Stimulated activated CD4-positive, alpha-beta T cell treated with anti-CD3 and anti-CD28 coated beads, Interleukin-12 subunit alpha, Interleukin-12 subunit beta, amount 100 ng/mL, for 48 hours (primary cell): ENCODE data around the gene SIAH2.

ENCODE experiments used
- DNase-seq, 3 donors: peaks; one replicate each; pipeline ENCODE4 v3.0.0-alpha.2; 2020; ENCODE audit warnings: low read depth in 2 of 3, low spot score in 1 of 3

The SIAH2 gene

GRCh38 chr3:150734795-150735119 is 28.2 kb downstream of the SIAH2 start:
- DNase-seq, result no peak

GRCh38 chr3:150733936-150734794 is 28.8 kb downstream of the SIAH2 start:
- DNase-seq, result no peak

DNA sequence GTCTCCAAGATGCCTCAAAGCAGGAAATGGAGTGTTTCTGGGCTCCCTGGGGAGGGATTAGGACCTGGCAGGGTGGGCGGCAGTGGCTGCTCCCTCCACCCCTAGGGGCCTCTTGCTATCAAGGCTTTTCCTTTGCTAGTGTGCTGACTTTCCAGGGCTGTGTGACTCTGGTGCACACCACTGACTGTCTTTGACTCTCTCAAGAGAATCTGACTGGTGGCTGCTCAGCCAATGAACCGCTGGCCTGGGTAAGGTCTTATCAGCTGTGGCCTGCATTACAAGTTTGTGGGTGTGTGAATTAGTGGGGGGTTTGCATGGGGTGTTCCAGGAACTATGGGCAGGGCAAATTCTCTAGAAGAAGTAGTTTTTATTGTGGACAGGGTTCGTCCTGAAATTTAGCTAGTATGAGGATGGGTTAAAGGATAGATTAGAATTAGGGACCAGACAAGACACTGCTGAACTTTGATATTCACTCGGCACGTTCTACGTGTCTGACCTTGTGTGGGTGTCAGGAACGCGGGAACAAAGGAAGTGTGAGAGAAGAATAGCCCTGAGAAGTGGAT is 29.5 kb downstream of the SIAH2 start:
- DNase-seq, result no peak

DNA sequence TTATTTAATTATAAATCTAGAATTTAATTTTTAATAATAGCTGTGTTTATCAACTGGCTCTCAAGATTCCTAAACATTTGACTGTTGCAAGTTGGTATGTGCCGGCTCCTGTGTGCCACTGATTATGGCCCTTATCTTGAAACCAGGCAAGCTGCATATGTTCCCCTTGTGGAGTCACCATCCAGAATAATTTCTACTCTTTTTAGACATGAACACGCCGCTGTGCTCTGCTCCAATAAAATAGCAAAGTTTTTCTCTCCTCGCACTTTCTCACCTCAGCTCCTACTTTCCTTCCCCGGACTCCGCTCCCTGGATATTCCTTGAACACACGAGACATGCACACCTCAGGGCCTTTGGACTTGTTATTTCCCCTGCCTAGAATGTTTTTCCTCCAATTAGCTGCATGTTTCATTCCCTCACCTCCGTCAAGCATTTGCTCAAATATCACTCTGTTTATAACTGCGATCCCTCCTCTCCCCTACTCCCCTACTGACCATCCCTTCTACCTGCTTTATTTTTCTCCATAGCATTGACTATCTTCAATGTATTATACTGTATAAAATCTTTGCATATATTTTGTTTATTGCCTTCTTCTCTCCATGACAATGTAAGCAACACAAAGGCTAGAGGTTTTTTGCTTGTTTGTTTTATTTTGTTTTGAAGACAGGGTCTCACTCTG is 33.1 kb downstream of the SIAH2 start:
- DNase-seq, result no peak

DNA sequence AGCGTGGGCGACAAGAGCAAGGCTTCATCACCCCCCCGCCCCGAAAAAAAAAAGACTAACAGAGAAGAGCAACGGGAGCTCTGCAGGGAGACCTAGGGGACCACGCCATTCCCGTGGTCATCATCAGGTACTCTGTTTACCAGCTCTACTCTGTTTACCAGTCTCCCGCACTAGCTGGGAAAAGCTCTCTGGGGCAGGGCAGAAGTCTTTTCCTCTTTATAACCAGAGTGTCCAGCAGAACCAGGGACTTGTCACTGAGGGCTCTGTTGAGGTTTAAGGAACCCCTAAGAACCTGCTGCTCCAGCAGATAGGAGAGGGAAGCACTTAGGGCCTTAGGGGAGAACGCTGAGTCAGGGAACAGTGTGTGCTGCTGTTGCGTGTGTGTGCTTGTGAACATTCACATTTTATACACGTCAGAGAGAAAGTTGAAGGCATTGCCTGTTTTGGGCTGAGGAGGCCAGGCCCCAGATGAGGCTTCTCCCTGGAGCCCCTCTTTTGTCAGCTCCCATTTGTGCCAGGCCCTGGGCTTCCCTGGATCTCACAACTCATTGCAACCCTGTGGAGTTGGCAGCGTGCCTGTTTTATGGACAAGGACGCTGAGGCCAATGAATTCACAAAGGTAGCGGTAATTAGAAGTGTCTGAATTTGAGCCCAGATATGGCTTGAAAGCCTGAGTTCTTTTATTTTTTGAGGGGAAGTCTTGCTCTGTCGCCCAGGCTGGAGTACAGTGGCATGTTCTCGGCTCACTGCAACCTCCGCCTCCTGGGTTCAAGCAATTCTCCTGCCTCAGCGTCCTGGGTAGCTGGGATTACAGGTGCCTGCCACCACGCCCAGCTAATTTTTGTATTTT is 35.1 kb downstream of the SIAH2 start:
- DNase-seq, result no peak

- no peak for DNase-seq
Measured at GRCh38 chr3:150725548-150725947, 37.4 kb downstream of the SIAH2 start.

DNA sequence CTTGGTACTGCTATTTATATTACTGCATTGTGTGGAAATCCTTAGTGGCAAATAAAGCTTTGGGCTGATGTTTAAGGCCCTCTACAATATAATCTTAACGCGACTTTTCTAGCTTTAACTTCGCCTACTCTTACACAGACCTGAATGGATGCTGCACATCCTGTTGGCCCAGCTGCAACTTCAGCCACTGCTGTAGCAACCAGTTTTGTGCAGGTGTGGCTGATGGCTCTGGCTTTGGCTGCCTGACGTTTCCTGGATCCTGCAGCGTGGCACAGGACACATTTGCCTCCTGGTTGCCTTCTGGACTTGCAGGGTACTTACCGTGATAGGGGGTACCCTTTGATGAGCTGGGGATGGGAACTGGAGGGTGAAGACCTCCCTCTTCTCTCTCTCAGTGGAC is 39.0 kb downstream of the SIAH2 start:
- DNase-seq, result no peak

GRCh38 chr3:150722267-150722666 is 40.7 kb downstream of the SIAH2 start:
- no peak for DNase-seq

GRCh38 chr3:150721285-150722130 is 41.5 kb downstream of the SIAH2 start:
- DNase-seq, result no peak

GRCh38 chr3:150720444-150720843 is 42.5 kb downstream of the SIAH2 start:
- DNase-seq, result no peak

GRCh38 chr3:150710097-150710496 is 52.9 kb downstream of the SIAH2 start:
- DNase-seq, result no peak

DNA sequence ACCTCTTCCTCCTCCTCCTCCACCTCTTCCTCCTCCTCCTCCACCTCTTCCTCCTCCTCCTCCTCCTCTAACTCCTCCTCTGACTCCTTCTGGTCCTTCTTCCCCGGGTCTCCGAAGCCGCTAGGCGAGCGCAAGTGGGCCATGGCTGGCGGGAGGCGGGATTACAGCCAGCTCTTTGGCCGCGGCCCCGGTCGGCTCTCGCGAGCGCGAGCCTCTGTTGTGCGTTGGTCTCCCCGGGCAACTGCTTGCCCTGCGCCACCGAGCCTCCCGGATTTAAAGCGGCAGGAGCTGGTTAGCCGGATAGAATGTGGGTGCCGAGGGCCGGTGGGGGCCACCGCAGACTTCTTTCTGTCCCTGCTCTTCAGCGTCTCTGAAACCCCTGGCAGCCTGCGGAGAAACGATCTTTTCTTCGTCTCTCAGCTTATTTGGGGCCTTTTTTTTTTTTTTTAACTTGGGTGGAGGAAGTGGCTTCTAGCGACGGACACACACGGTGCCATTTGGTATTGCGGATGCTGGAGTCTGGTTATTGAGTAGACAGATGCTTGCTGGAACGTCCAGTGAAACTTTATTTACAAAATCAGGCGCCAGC is 59.1 kb downstream of the SIAH2 start, which contains the start of gene ERICH6:
Gene ERICH6, minus strand, starts transcription at position 165 of the 589 bp plus-strand sequence. Its CDS starts 22 bp downstream, at position 143.
- peak; percentile 66 to 84 (median 78) for DNase-seq

DNA sequence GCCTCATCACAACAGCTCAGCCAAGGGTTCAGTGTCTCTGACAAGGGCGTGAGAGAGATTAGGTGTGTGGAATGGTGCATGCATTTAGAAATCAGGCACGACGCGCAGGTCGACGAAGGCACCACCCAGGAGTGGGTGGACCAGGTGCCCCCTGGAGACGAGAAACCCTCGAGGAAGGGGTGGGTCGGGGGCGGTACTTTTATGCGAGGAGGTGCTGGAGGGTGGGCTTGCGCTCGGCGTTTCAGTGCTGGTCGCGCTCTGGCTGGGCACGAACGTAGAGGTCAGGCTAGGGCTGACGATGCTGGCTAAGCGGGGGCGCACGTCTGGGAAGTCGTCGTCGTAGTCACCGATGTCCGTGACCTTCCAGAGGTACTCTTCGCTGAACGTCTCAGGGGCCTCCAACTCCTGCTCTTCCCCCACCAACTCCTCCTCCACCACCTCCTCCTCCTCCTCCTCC is 59.6 kb downstream of the SIAH2 start:
- DNase-seq, result peak in 1 of 3 donors; percentile 34

DNA sequence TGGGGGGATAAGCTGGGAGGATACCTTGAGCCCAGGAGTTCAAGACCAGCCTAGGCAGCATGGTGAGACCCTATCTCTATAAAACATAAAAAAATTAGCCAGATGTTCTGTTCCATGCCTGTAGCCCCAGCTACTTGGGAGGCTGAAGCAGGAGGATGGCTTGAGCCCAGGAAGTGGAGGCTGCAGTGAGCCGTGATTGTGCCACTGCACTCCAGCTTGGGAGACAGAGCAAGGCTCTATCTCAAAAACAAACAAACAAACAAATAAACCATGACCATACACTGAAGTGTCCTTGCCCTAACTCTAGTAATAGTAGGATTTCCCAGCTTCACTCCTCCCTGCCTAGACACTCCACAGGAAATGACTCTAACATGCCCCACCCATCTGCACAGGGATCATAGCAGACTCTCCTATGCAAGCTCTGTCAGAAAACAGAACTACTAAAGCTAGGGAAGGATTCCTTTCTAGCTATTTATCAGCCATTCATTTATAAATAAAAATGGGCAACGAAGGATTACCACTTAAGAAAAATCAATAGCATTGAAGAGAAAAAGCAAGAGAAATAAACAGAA is 63.8 kb downstream of the SIAH2 start:
- DNase-seq, result no peak

DNA sequence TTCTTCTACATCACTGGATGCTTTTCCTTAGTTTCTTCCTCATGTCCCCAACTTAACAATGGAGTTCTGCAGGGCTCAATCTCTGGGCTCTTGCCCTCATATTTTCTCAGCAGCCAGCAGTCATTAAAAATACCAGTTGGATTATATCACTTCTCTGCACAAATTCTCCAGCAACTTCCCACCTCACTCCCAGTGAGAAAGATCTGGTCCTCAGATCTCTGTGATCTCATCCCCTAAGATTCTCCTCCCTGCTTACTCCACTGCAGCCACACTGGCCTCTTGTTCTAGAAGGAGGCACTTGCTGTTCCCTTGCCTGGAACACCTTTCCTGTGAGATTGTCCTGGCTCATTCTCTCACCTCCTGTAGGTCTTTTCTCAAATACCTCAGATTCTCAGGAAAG is 65.3 kb downstream of the SIAH2 start:
- DNase-seq, result no peak

DNA sequence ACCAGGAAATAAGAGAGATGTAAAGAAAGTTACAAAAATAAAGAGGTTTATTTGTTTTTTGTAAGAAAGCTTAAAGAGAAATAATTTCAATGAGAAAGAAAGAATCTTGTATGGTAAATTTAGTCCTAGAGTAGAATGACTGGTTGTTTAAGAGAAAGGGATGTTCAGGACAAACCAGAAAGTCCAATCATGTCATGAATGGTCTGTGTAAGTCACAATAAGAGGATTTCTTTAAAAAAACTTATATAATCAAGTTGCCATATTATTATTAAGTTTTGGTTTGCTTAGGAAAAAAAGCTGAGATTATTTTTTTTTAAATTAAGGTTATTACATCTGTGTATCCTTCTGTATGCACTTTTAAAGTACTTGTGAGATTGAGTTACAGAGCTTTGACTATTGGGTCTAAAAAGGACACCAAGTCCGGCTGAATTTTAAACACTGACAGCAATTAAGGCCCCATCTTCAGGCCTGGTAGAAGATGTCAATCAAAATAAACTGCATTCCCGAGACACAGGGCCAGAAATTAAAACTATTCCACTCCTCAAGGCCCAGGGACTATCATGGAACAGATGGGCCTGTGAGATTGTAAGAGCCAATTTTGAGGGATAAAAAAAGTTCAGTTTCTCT is 71.4 kb downstream of the SIAH2 start:
- DNase-seq, result no peak
